GM10248 (cell line): ENCODE results near the gene INTS3.
"Not testable (repeated sequence)": the region's sequence is repeated elsewhere in the genome, so short reads cannot be mapped to it uniquely, and the experiment has no call there.

ENCODE experiments used
- CTCF ChIA-PET: fragments of 300-600 bp; sonication (Branson Sonifier 250); formaldehyde crosslinking; extraction: SDS; loops from one replicate; lab custom pipeline; 2021; ENCODE audit warnings: antibody characterized with exemption; lab: Yijun Ruan, JAX
- POLR2A ChIA-PET: fragments of 350-650 bp; sonication (Branson Sonifier 250); formaldehyde crosslinking; extraction: SDS; loops from one replicate; lab custom pipeline; 2020; ENCODE audit warnings: antibody characterized with exemption; lab: Yijun Ruan, JAX
- DNase-seq: peaks from one replicate; pipeline ENCODE4 v3.0.0; 2012; ENCODE audit errors: extremely low spot score
- CTCF ChIP-seq: IDR thresholded peaks from 2 replicates; pipeline ENCODE4 v1.5.1; 2012; ENCODE audit warnings: mild to moderate bottlenecking, low read depth; ENCODE audit errors: extremely low read depth, missing control alignments, control extremely low read depth

Gene INTS3

GRCh38 chr1:153699768-153700167 is 28.1 kb upstream of the INTS3 start:
- CTCF ChIA-PET = interaction anchor here (0.7 to 1.4 kb wide), 4 partner anchors 9 to 21 kb away, joined by 3 to 6 read pairs (median 3); no protein-coding TSS in a partner anchor
- DNase-seq = no peak
- TF ChIP-seq CTCF = no peak
- POLR2A ChIA-PET = no interaction called here

- CTCF ChIA-PET = no interaction called here
- POLR2A ChIA-PET = no interaction called here
- no peak for TF ChIP-seq CTCF
- DNase-seq = no peak
Observed at GRCh38 chr1:153705484-153705883, 22.4 kb upstream of the INTS3 start.

- POLR2A ChIA-PET = no interaction called here
- DNase-seq = no peak
- CTCF ChIA-PET = no interaction called here
- no peak for TF ChIP-seq CTCF
Observed at GRCh38 chr1:153711026-153711425, 16.8 kb upstream of the INTS3 start.

GRCh38 chr1:153716211-153716610 is 11.6 kb upstream of the INTS3 start:
- ChIA-PET POLR2A (interaction anchor here (0.7 kb wide), 1 partner anchor 29 kb away, joined by 3 read pairs; no protein-coding TSS in a partner anchor), CTCF (interaction anchor here (1.3 to 2.0 kb wide), 2 partner anchors 11 to 45 kb away, joined by 3 to 4 read pairs; partner anchors contain the start of genes ILF2 and INTS3)
- not testable (repeated sequence) for DNase-seq

- TF ChIP-seq CTCF = no peak
- POLR2A ChIA-PET = no interaction called here
- CTCF ChIA-PET = interaction anchor here (1.4 to 2.0 kb wide), 2 partner anchors 10 to 40 kb away, joined by 3 to 4 read pairs; partner anchors contain the start of gene INTS3
Observed at GRCh38 chr1:153717330-153717729, 10.5 kb upstream of the INTS3 start.

GRCh38 chr1:153723687-153724086 is 4.2 kb upstream of the INTS3 start:
- POLR2A ChIA-PET = no interaction called here
- CTCF ChIA-PET = interaction anchor here (1.3 kb wide), 1 partner anchor 22 kb away, joined by 3 read pairs; no protein-coding TSS in a partner anchor

More at GRCh38 chr1:153717330-153717729, 10.5 kb upstream of the INTS3 start:
- no peak for DNase-seq

GRCh38 chr1:153724634-153725033 is 3.2 kb upstream of the INTS3 start:
- CTCF ChIA-PET, POLR2A ChIA-PET, DNase-seq: not testable (repeated sequence)

More at GRCh38 chr1:153723687-153724086, 4.2 kb upstream of the INTS3 start:
- DNase-seq = no peak
- TF ChIP-seq CTCF = no peak
